ENCODE measurements around the gene ECD. TPM values are rescaled to one million over a fixed set of nuclear protein-coding genes. Genes with fewer than 3 reads are reported as not detected.
A peak's percentile ranks its signal among the peaks of the same experiment; 100 is the strongest.

Gene ECD
- total and polyA plus RNA-seq, 2 of the 4 experiments (the other 2 are of a cell fraction) = 22.1 to 32.8 TPM

DNA sequence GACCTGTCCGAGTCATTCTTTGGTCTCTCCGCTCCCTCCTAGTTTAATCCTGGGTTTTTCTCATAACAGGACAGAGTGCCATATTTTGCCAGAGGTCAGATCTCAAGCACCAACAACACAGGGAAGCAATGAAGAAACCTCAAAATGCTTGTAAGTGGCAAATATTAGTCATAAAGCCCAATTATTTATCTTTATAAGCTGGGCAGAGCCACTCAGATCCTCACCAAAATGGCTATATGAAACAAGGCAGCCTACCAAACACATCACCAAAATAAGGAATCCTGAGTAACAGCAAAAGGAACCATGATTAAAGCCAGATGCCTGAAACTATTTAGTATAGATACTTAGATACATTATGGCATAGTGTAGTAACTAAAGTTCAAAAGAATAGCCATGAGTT is 4.7 kb downstream of the ECD start:
- Histone ChIP-seq H3K9me1 (ENCODE audit: insufficient read depth, low read length) (no peaks in the 10 kb centered on the region), H2AK5ac (ENCODE audit: low read depth, low read length) (no peak overlapping the region), H3K9ac (ENCODE audit: low read depth, low read length) (no peak overlapping the region), H2AFZ (replicated peaks; ENCODE audit: low read length, poor library complexity) (no peak overlapping the region), H2AK9ac (replicated peaks; ENCODE audit: low read depth, low read length, poor library complexity) (no peak overlapping the region), H3K56ac (ENCODE audit: extremely low read depth, insufficient read depth, low read length) (no peak overlapping the region), H3K9me3 (ENCODE audit: control insufficient read depth, insufficient read depth, low read length) (no peaks in the 10 kb centered on the region), H4K5ac (ENCODE audit: low read depth, low read length) (no peak overlapping the region), H3K14ac (replicated peaks; ENCODE audit: low read depth, low read length) (no peak overlapping the region), H3K23ac (ENCODE audit: low read depth, low read length) (no peak overlapping the region), H3K79me1 (ENCODE audit: low read depth in 1 of 2, low read length in 2 of 2) (peaks cover 22 to 31% of the 10 kb centered on the region in 2 experiments), H4K8ac (ENCODE audit: low read depth in 2 of 2, low read length in 2 of 2) (no peak overlapping the region), H4K91ac (ENCODE audit: insufficient read depth, low read depth, low read length) (no peak overlapping the region), H4K20me1 (ENCODE audit: insufficient read depth, low read length) (peaks cover 10% of the 10 kb centered on the region), H3K27me3 (ENCODE audit: control insufficient read depth, insufficient read depth, low read length) (no peaks in the 10 kb centered on the region), H3K18ac (ENCODE audit: low read depth, low read length) (no peak overlapping the region), H3K27ac (ENCODE audit: insufficient read depth, low read length) (no peak overlapping the region), H3K4me1 (ENCODE audit: control insufficient read depth, insufficient read depth, low read length) (no peaks in the 10 kb centered on the region), H3K36me3 (ENCODE audit: control insufficient read depth, insufficient read depth, low read length) (peaks cover 13% of the 10 kb centered on the region), H2BK5ac (ENCODE audit: low read depth, low read length, poor library complexity, severe bottlenecking) (no peak overlapping the region), H3K4me3 (ENCODE audit: insufficient read depth, low read depth, low read length) (no peak overlapping the region), H3K4ac (ENCODE audit: low read depth, low read length) (no peak overlapping the region), H2BK20ac (ENCODE audit: low read depth, low read length) (no peak overlapping the region), H2BK120ac (ENCODE audit: low read depth, low read length) (no peak overlapping the region), H2BK15ac (ENCODE audit: low read depth, low read length) (no peak overlapping the region), H3K4me2 (ENCODE audit: low read depth, low read length) (no peak overlapping the region)
- ChIA-PET CTCF (no interaction called here), POLR2A (ENCODE audit: unreplicated experiment) (no interaction called here)
- dilution Hi-C loops (cut with HindIII; ENCODE audit: low sequenced_read_pairs, unreplicated experiment) = no loop called here
- ATAC-seq (ENCODE audit: low read depth) = no peak
- intact Hi-C loops (cut with micrococcal nuclease) = no loop called here
- DNase-seq = peak; percentile 6
- no TSS peak for BruUV-seq (replicated peaks)
- in situ Hi-C loops (cut with MboI; ENCODE audit: low sequenced_read_pairs) = no loop called here
- no CpG with 5 or more reads among the region's 2 CpGs for WGBS, 2 experiments (ENCODE audit: extremely low coverage in 2 of 2, insufficient read length in 1 of 2)
- TF ChIP-seq MXI1 (IDR thresholded peaks at IDR 0.05; ENCODE audit: borderline replicate concordance, low read depth, low read length) = no peak
- no peak for TF ChIP-seq RFX5 (IDR thresholded peaks at IDR 0.05; ENCODE audit: low read depth, low read length)
- TF ChIP-seq, protein P1, sequence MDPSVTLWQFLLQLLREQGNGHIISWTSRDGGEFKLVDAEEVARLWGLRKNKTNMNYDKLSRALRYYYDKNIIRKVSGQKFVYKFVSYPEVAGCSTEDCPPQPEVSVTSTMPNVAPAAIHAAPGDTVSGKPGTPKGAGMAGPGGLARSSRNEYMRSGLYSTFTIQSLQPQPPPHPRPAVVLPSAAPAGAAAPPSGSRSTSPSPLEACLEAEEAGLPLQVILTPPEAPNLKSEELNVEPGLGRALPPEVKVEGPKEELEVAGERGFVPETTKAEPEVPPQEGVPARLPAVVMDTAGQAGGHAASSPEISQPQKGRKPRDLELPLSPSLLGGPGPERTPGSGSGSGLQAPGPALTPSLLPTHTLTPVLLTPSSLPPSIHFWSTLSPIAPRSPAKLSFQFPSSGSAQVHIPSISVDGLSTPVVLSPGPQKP (IDR thresholded peaks at IDR 0.05; ENCODE audit: borderline replicate concordance, low read depth, low read length) = no peak
- TF ChIP-seq RAD21 (IDR thresholded peaks at IDR 0.05; ENCODE audit: low read length) = no peak
- TF ChIP-seq, protein P2, sequence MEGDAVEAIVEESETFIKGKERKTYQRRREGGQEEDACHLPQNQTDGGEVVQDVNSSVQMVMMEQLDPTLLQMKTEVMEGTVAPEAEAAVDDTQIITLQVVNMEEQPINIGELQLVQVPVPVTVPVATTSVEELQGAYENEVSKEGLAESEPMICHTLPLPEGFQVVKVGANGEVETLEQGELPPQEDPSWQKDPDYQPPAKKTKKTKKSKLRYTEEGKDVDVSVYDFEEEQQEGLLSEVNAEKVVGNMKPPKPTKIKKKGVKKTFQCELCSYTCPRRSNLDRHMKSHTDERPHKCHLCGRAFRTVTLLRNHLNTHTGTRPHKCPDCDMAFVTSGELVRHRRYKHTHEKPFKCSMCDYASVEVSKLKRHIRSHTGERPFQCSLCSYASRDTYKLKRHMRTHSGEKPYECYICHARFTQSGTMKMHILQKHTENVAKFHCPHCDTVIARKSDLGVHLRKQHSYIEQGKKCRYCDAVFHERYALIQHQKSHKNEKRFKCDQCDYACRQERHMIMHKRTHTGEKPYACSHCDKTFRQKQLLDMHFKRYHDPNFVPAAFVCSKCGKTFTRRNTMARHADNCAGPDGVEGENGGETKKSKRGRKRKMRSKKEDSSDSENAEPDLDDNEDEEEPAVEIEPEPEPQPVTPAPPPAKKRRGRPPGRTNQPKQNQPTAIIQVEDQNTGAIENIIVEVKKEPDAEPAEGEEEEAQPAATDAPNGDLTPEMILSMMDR (conservative IDR thresholded peaks at IDR 0.05; ENCODE audit: low read depth, low read length) = no peak
- TF ChIP-seq SMC3 (IDR thresholded peaks at IDR 0.05; ENCODE audit: low read depth, low read length) = no peak
- no peak for TF ChIP-seq MAZ (IDR thresholded peaks at IDR 0.05; ENCODE audit: borderline replicate concordance, low read depth, low read length)
- no peak for TF ChIP-seq MAFK (IDR thresholded peaks at IDR 0.05; ENCODE audit: low read depth, low read length)
- TF ChIP-seq BHLHE40 (IDR thresholded peaks at IDR 0.05; ENCODE audit: low read depth, low read length) = no peak
- TF ChIP-seq, protein P3, sequence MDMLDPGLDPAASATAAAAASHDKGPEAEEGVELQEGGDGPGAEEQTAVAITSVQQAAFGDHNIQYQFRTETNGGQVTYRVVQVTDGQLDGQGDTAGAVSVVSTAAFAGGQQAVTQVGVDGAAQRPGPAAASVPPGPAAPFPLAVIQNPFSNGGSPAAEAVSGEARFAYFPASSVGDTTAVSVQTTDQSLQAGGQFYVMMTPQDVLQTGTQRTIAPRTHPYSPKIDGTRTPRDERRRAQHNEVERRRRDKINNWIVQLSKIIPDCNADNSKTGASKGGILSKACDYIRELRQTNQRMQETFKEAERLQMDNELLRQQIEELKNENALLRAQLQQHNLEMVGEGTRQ (IDR thresholded peaks at IDR 0.05; ENCODE audit: low read depth, low read length) = no peak
- no peak for TF ChIP-seq CEBPB (IDR thresholded peaks at IDR 0.05; ENCODE audit: low read depth, low read length)
- TF ChIP-seq FOS (IDR thresholded peaks at IDR 0.05; ENCODE audit: low read depth, low read length) = no peak
- no peak for TF ChIP-seq CHD1 (IDR thresholded peaks at IDR 0.05; ENCODE audit: low read depth, low read length)
- TF ChIP-seq RCOR1 (IDR thresholded peaks at IDR 0.05; ENCODE audit: insufficient replicate concordance, low read length) = no peak
- no peak for TF ChIP-seq NFE2L2 (IDR thresholded peaks at IDR 0.05; ENCODE audit: low read depth, low read length)
- TF ChIP-seq POLR2A (IDR thresholded peaks at IDR 0.05; ENCODE audit: low read depth, low read length) = no peak
